COLO668 (cell line): ENCODE results near the gene DAG1.
A peak's percentile ranks its signal among the peaks of the same experiment; 100 is the strongest.

Experiments used
- DNase-seq: peaks from one replicate; lab custom pipeline; 2025; ENCODE audit not compliant: unreplicated experiment; lab: John Stamatoyannopoulos, UW

DAG1 gene

GRCh38 chr3:49539659-49540560, 69.8 kb downstream of the DAG1 start:
- peak; percentile 92 for DNase-seq

- DNase-seq: no peak
These were observed 82.0 kb downstream of the DAG1 start for GRCh38 chr3:49552087-49552486.

- DNase-seq: no peak
These were observed 83.2 kb downstream of the DAG1 start for GRCh38 chr3:49553324-49553691.

- DNase-seq: peak; percentile 92
These were observed 83.9 kb downstream of the DAG1 start, which contains the start of gene BSN for GRCh38 chr3:49553692-49554632. Gene BSN, plus strand, starts transcription at chr3:49554477. Its CDS starts 126 bp downstream, at chr3:49554603.

- DNase-seq: peak; percentile 41
These were observed 84.7 kb downstream of the DAG1 start for GRCh38 chr3:49554633-49555265.

- DNase-seq: no peak
These were observed 86.6 kb downstream of the DAG1 start for GRCh38 chr3:49556500-49557275.

- DNase-seq: no peak
These were observed 93.0 kb downstream of the DAG1 start for GRCh38 chr3:49563040-49563578.

GRCh38 chr3:49563766-49564165, 93.7 kb downstream of the DAG1 start:
- DNase-seq: no peak

- no peak for DNase-seq
These were observed 96.2 kb downstream of the DAG1 start for GRCh38 chr3:49566312-49566711.

GRCh38 chr3:49567406-49567805, 97.3 kb downstream of the DAG1 start:
- DNase-seq: no peak

GRCh38 chr3:49568965-49569364, 98.9 kb downstream of the DAG1 start:
- no peak for DNase-seq

GRCh38 chr3:49570028-49570654, 100.1 kb downstream of the DAG1 start:
- no peak for DNase-seq

GRCh38 chr3:49582177-49582576, 112.1 kb downstream of the DAG1 start:
- no peak for DNase-seq
